GM19372 (cell line): ENCODE results near the gene RAB5B.

Source experiments
- ATAC-seq: cut with Tn5 transposase; IDR thresholded peaks from one replicate; pipeline ENCODE4 v1.9.1; 2021; ENCODE audit warnings: mild to moderate bottlenecking, low read depth, moderate library complexity; ENCODE audit not compliant: unreplicated experiment

RAB5B gene, protein sequence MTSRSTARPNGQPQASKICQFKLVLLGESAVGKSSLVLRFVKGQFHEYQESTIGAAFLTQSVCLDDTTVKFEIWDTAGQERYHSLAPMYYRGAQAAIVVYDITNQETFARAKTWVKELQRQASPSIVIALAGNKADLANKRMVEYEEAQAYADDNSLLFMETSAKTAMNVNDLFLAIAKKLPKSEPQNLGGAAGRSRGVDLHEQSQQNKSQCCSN

DNA sequence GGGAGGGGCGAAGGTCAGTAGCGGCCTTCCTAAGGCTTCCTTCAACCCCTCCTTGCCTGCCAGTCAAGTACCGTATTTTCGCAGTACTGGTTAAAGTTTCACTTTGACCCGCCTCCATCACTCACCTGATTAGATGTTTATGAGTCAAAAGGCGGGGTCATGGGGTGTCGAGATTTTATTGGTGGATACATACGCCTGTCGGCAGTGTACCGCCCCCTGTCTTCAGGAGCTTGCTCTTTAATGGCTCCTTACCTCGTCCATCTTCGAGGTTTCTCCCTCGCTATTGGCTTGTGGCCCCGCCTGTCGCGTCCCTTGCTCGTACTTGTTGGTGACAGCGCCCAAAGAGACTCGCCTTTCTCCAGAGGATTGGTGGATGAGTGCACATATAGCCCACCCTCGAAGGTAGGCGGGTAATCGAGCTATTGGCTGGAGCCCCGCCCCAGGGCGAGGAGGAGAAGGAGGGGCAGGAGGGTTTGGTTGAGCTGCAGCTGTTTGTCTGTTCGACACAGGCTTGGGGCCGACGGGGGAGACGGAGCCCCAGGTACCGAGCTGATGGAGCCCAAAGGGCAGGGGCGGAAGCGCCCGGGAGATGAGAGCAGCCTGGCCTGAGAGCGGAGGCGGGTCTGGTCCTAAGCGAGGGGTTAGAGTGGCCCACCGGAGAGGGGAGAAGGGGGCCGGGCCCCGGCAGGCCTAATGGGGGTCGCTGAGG lies at the start of gene RAB5B:
TSS of gene RAB5B (plus strand) at position 480 of the 709 bp plus-strand sequence. CDS start 12,883 bp downstream, outside the sequence.
- peak; percentile 89 for ATAC-seq

DNA sequence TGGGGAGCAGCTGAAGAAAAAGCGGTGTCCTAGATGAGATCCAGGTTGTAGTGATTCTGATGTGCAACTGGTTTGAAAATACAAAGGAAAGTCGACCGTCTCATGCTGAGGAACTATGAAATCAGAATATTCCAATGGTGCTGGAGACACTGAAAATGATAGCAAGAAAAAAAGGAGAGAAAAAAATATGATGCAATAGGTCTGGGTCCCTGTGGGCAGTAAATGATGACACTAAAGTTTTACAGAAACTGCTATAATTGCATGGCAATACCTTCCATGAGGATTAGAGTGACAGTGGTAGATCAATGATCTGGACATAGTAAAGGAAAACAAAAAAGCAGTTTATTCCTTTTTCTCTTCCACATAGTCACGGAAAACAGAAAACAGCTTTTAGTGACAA lies 48.5 kb upstream of the RAB5B start:
- no peak for ATAC-seq

DNA sequence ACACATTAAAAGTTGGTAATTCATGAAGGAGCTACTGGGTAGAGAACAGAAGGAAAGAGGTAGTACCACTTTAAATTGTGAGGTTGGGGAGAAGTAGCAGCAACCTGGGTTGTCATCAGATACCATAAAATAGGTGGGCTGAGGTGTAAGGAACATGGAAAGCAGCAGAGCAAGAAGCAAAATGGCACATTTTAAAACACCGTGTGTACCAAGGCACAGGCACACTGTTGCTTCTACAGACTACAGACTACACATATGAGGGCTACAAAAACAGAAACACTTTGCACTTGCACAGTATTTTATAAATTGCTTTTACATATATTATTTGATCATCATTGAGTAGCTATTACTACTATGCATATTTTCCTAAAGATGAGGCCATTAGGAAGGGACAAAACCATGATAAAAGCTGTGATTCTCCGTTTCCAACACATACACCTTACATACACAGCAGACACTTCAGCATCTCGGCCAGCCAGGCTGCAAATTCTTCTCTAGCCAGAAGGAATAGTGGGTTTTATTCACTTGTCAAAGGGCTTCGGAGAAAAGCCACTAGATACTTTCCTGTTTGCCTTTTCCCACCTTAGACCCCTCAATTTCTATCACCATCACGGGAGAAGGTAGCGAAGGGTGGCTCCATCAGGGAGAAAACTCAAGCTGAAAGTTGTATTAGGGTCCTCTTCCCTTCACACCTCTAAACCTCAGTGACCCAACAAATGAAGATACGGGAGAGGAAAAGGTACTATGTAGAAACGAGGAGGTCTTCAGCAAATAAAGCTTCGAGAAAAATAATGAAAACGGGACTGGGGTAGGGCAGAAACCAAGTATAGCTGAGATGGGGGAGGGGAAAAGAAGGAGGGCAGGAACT lies 47.8 kb upstream of the RAB5B start:
- no peak for ATAC-seq

DNA sequence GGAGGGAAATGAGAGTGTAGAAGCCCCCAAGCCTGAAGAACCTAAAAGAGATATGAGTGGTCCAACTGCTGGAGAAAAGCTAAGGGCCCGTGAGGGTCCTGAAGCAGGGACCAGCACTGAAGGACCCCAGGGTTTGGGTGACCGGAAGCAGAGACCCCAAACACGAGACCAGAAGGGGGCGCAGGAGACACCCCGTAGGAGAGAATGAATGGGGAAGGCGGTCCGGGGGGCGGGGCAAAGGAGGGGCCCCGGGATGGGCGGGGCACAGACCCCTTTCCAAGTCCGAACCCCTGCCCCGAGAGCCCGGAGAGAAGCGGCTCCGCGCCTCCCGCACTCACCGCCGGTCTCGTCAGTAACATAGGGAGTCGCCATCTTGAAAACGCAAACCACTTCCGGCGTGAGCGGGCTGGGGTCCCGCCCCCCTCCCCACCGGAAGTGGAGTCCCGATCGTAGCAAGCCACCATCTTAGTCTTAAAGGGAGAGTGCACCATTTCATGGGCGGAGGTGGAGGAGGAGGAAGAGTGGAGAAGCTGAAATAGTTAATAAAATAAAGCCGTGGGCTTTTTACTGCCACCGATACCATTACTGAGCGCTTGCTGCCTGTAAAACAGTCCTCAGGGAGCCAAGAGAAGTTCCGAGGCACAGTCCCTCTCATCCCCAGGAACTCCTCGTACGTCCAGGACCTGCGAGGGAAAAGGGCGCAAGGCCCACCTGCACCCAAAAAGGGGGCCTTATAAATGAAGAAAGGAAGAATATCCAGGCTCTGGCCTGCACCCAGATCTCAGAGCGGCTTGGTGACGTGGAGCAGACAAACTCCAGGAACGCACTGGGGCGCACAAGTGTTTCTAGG lies 46.9 kb upstream of the RAB5B start:
- ATAC-seq: peak; percentile 37

DNA sequence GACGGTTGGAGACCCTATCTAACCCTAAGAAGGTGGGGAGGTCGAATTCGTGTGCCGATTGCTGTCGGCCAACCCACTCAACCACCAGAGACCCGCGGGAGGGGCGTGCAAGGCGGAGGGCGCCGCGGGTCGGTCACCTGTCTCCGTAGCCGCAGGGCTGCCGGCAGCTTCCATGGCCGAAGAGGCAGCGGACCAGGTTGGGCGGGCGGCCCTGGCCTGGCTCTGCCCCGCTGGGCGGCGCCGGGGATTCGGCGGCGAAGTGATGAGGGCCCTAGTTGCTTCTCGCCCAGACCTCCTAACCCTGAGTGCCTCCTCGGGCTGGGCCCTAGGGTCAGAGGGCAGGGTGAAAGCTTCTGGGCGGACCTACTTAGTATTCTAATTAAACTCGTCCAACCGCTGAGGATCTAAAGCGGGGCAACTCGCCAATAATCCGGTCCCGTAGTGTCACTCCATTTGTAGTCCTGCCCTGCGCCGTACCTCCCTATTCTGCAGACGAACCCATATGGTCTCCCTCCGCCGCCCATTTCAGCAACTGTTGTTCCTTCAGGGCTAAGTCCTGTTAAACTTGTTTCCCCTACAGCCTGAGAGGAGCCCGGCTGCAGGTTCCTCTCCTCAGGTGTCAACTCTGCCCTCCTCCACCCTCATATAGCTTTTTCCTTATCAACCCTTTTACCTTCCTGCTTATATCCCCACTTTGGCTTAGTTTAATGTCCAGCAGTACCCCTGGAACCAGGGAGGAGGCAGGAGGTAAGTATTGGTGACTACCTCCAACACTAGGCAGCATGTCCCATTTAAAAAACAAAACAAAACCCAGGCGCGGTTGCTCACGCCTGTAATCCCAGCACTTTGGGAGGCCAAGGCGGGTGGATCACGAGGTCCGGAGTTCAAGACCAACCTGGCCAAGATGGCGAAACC lies 46.0 kb upstream of the RAB5B start, which contains the start of gene PYM1:
TSS of gene PYM1 (minus strand) at position 307 of the 915 bp plus-strand sequence. CDS start at position 174, 133 bp downstream.
- ATAC-seq: peak; percentile 48

DNA sequence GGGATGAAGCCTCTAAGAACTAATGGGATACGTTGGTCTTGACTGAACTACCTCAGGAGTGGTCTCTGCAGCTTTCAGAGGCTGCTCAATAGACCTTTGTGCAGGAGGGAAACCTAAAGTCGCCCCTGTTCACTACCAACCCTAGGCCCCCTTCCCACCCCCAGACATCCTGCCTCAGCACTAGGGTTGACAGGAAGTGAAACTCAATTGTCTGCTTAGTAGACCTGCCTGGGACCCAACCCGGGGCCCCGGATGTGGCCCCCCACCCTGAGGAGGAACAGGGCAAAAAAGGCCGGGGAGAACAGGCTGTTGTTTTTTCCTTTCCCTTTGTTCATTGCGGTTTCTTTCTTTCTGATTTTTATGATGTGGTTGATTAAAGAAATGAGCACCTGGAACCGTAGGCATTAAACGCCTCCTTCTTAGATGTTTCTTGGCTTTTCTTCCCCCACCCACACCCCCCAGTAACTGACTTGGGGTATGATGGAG lies 44.5 kb upstream of the RAB5B start:
- ATAC-seq: no peak

DNA sequence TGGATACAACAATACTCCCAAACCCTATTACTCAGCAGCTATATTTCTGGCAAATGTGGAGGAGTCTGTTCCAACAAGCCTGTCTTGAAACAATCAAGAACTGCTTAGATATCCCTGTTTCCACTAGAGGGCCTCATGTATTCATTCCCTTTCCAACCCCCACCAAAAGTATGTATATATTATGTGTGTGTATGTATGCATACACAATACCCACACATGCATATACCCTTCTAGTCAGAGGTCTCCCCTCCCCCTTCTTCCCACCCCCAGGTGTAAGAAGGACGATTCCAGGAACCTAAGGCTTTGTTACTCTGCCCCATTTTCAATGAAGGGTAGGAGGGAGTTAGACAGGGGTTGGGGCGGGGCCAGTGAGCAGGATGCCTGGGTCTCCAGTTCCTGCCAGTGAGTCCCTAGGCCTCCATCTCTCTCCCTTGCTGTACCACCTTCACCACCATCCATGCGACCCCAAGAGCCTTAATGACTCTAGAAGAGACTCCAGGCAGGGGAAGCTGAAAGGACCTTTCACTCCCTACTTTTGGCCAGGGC lies 43.0 kb upstream of the RAB5B start, which contains the start of gene DGKA:
TSS of gene DGKA (plus strand) at position 392 of the 546 bp plus-strand sequence. CDS start 5,342 bp downstream, outside the sequence.
- ATAC-seq: no peak

DNA sequence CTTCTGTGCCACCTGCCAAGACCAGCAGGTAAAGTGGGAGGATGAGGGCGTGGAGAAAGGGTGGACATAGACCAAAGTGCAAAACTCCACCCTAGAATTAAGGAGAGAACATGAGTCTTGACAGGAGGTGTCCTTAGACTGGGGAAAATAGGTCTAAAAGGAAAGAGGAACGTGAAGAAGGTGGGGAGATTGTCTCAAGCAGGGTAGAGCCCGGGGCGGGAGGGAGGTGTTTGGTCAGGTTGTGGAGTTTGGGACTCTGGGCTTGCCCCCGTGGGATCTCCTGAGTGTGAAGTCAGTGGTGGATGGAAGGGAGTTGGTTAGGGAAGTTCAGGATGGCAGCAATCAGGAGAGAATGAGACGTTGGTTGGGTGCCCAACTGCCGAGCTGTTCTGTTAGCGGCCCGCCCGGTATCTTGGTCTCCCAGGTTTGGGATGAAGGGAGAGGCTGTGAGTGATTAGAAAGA lies 42.5 kb upstream of the RAB5B start:
- no peak for ATAC-seq

DNA sequence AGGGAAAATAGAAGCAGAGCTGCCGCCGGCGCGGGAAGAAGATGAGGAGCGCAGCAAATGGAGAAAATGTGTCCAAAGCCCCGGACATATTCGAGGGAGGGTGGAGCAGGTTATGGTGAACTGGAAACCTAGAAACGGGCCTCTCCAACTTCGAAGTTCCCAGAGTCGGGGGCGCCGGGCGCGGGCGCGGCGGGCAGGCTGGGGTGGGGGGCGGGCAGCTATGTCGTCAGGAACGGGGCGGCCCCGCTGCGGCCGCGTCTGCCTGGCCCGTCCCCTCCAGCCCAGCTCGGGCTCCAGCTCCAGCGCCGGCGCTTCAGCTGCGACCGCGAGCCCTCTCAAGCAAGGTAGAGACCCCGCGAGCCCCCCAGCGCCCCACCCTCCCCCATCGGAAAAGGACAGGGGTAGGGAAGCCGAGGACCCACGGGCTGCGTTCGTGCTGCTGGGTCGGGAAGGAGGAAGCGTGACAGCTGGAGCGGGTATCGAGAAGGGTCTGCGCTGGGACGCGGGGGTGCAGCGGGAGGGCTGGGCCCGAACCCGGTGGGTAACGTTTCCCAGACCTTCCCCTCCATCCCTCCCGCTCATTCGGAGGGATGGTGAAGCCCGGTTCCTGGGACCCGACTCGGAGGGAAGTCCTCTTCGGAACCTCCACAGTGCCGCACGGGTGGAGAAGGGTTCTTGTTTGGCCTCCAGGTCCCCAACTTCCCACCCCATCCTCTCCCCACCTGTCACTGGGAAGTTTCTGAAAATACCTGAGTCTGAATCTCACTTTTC lies 41.9 kb upstream of the RAB5B start:
- no peak for ATAC-seq

DNA sequence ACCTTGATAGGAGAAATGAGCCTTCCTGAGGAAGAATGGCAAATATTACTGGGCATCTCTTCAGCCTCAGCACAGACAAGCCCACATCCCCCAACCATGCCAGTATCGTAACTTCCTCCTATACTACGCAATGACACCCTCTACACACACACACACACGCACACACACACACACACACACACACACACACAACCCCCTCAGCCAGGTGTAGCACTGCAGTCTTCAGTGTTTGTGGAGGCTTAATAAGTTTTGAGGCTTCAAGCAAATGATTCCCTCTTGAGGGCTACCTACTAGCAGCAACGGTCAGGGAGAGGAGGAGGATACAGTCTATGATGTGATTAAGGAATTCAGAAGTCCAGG lies 41.3 kb upstream of the RAB5B start:
- no peak for ATAC-seq

DNA sequence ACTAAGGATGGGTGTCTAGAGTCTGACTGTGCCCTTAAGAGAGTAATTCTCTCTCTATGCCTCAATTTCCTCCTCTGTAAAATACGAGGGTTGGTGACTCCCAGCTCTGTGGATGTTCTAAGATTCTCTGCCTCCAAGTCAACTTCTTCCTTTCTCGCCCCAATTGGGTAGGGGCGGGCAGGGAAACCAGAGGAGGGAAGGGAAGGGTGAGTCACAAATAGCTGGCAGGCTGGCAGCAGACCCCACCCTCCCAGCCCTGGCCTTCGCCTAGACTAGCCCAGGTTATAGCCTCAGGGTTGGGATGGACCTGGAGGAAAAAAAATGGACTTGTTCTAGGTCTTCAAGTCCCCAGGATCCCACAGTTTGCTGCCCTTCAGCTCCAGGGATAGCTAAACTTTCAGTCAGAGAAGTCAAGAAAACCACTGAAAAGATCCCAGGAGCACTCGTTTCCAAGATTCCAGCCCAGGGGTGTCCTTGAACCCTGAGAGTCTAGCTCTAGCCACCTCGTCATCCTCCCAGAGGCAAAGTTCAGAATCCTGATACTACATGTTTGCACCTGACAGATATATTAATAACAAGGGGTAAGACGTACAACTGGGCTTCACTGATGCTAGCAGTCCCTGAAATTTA lies 40.6 kb upstream of the RAB5B start:
- no peak for ATAC-seq

DNA sequence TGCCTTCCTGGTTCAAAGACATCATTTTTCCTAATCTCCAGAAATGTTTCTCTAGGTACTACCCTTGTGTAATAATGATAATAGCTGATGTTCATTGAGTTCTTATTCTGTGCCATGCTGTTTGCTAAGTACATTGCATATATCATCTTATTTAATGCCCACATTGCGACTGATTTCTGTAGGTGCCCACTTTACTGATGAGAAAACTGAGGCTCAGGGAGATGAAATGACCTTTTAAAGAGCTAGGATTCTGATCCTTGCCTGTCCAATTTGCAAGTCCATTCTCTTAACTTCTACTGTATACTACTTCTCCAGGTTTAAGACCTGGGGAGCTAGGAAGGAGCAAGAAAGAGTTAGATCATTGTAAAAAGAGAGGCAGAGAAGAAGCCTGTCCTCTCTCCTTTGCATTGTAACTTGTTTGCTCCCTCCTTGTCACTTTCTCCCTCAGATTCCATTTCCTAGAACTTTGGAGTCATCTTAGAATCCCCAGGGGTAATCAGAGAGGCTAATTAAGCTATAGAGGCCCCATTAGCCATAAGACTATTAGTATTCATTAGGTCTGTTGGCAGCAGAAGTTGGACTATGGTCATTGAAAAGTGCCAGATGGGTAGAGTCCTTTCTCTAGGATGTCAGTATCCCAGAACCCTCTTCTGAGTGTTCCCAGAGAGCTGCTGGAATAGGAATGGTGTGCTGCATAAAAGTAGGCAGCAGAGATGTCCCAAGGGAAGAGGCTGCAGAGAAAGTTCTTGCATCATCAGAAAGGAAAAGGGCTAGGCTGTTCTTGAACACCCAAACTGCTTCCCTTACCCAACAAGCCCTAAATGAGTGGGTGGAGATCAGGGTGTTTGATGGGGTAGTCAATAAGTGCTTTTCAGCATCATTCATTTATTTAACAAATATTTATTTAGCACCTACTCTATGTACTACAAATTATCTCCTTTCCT lies 39.8 kb upstream of the RAB5B start:
- no peak for ATAC-seq

DNA sequence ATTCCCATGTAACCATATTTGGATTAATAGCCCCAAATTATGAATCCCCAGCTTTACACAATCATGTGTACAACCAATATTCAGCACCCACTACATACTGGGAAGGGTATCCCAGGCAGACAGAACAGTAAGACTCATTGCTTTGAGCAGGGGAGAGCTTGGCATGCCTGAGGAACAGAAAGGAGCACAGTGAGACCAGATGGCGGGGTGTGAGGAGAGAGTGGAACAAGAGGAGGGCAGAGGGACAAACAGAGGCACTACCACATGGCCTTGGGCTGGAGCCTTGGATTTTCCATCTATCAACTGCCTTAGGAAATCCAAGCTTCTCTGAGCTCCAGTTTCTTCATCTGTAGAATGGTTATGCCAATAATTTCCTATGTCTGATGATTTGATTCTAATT lies 39.1 kb upstream of the RAB5B start:
- no peak for ATAC-seq

DNA sequence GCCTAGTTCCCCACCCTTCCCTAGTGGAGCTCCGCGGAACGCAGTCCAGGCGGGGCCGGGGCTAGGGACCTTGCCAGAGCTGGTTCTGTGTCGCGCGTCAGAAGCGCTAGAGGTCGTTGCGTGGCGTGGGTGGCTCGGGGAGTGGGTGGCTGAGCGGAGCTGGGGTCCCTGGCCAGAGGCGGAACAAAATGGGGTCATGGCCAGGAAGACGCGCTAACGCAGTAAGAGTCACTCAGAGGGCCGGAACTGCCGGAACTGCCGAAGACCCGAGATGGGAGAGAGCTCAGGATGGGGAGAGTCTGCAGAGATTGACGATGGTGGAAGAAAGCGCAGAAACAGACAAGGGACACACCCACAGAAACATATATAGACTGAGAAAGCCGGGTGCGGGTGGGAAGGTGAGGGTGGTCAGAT lies 38.1 kb upstream of the RAB5B start:
- no peak for ATAC-seq

DNA sequence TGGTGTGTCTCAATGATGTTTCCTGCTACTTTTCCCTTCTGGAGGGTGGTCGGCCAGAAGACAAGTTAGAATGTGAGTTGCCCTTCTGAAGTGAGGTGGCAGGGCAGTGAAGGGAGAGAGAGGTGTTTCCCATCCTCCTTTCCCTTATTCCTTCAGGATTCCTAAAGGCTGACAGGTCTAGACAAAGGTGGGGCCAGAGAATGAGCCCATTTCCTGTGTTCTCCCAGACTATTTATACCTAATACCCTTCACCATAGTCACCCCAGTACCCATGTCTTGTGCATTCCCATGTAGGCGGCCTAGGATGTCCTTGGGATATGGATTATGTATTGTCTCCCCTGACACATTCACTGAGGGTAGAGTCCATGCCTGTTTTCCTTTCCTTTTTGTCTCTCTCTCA lies 35.9 kb upstream of the RAB5B start:
- ATAC-seq: no peak

DNA sequence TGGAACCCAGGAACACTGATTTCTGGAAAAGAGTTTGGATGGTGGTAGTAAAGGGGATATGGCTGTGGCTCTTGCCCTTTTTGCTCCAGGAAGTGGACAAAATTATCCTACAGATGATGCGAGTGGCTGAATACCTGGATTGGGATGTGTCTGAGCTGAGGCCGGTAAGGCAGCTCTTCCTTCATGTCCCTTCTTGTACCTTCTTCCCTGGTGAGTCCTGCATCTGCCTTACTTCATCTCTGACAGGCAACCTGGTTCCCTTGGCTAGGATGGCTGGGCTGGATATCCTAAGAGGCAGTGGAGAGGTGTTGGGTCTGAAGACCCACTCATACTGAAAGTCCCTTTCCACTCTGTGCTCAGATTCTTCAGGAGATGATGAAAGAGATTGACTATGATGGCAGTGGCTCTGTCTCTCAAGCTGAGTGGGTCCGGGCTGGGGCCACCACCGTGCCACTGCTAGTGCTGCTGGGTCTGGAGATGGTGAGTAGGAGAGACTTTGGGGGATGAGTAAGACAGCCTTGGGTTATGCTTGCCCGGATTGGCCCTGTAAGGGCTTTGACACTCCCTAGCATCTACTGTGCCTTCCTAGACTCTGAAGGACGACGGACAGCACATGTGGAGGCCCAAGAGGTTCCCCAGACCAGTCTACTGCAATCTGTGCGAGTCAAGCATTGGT lies 34.9 kb upstream of the RAB5B start:
- ATAC-seq: no peak
